HEK293 (cell line): Measurements from ENCODE around the gene RCL1.

ENCODE experiments used
- CTCF ChIA-PET: fragments of 350-600 bp; formaldehyde crosslinking; extraction: SDS; loops from one replicate; lab custom pipeline; 2021; ENCODE audit warnings: antibody characterized with exemption; lab: Yijun Ruan, JAX
- POLR2A ChIA-PET: fragments of 300-600 bp; formaldehyde crosslinking; extraction: SDS; loops from one replicate; lab custom pipeline; 2020; ENCODE audit warnings: antibody characterized with exemption, inconsistent platforms; lab: Yijun Ruan, JAX
- H3K27ac ChIP-seq: fragments of 200-500 bp; sonication (Bioruptor generic); 2 replicates; pipeline ENCODE4 v1.5.1; 2014; ENCODE audit warnings: low read depth, low read length, control low read depth, inconsistent platforms; ENCODE audit errors: extremely low read depth
- H3K36me3 ChIP-seq, 2 experiments: fragments of 200-500 bp in 1 of 2; sonication (Bioruptor generic) in 1 of 2; 1 replicate in 1 of 2; 2 replicates in 1 of 2; pipeline ENCODE4 v1.5.1; 2014 to 2017; ENCODE audit warnings: inconsistent platforms in 2 of 2, low read length in 2 of 2; ENCODE audit not compliant: control insufficient read depth in 2 of 2, insufficient read depth in 1 of 2
- H3K4me1 ChIP-seq: fragments of 200-500 bp; sonication (Bioruptor generic); 2 replicates; pipeline ENCODE4 v1.5.1; 2014; ENCODE audit warnings: mild to moderate bottlenecking, low read length, inconsistent platforms; ENCODE audit not compliant: control insufficient read depth, insufficient read depth
- H3K4me3 ChIP-seq: 2 replicates; pipeline ENCODE4 v1.5.1; 2011; ENCODE audit warnings: low read depth, mild to moderate bottlenecking, control low read depth, low read length, moderate library complexity
- H3K9me3 ChIP-seq: fragments of 200-500 bp; sonication (Bioruptor generic); 2 replicates; pipeline ENCODE4 v1.5.1; 2014; ENCODE audit warnings: low read depth, low read length, inconsistent platforms; ENCODE audit not compliant: control insufficient read depth, insufficient read depth
- GFI1B ChIP-seq: fragments of 450-650 bp; formaldehyde crosslinking; IDR thresholded peaks from 2 replicates; pipeline ENCODE4 v1.5.1; 2016; ENCODE audit warnings: missing biosample characterization, missing genetic modification characterization
- HOXC10 ChIP-seq: sonication (generic); formaldehyde crosslinking; IDR thresholded peaks from 2 replicates; pipeline ENCODE4 v1.8.1; 2023; ENCODE audit warnings: mild to moderate bottlenecking, missing genetic modification reagents
- OVOL3 ChIP-seq: fragments of 450-650 bp; formaldehyde crosslinking; IDR thresholded peaks from 2 replicates; pipeline ENCODE4 v1.5.1; 2016; ENCODE audit warnings: missing biosample characterization, missing genetic modification characterization
- PRDM2 ChIP-seq: fragments of 450-650 bp; formaldehyde crosslinking; IDR thresholded peaks from 2 replicates; pipeline ENCODE4 v1.5.1; 2016; ENCODE audit warnings: missing biosample characterization, missing genetic modification characterization, borderline replicate concordance
- SP2 ChIP-seq: fragments of 450-650 bp; formaldehyde crosslinking; IDR thresholded peaks from 2 replicates; pipeline ENCODE4 v1.5.1; 2016; ENCODE audit warnings: missing biosample characterization, missing genetic modification characterization
- WT1 ChIP-seq: fragments of 450-650 bp; formaldehyde crosslinking; IDR thresholded peaks from 2 replicates; pipeline ENCODE4 v1.5.1; 2016; ENCODE audit warnings: missing biosample characterization, missing genetic modification characterization
- ZBTB17 ChIP-seq: fragments of 450-650 bp; formaldehyde crosslinking; IDR thresholded peaks from 2 replicates; pipeline ENCODE4 v1.5.1; 2016; ENCODE audit warnings: missing biosample characterization, missing genetic modification characterization
- ZFP37 ChIP-seq: fragments of 450-650 bp; formaldehyde crosslinking; IDR thresholded peaks from 2 replicates; pipeline ENCODE4 v1.5.1; 2016; ENCODE audit warnings: missing biosample characterization, missing genetic modification characterization
- ZNF132 ChIP-seq: fragments of 450-650 bp; formaldehyde crosslinking; IDR thresholded peaks from 2 replicates; pipeline ENCODE4 v1.5.1; 2017; ENCODE audit warnings: missing biosample characterization, missing genetic modification characterization, borderline replicate concordance
- ZNF214 ChIP-seq: fragments of 450-650 bp; formaldehyde crosslinking; IDR thresholded peaks from 2 replicates; pipeline ENCODE4 v1.5.1; 2017; ENCODE audit warnings: missing biosample characterization, mild to moderate bottlenecking, missing genetic modification characterization, borderline replicate concordance
- ZNF248 ChIP-seq: fragments of 450-650 bp; formaldehyde crosslinking; IDR thresholded peaks from 2 replicates; pipeline ENCODE4 v1.5.1; 2017; ENCODE audit warnings: missing biosample characterization, missing genetic modification characterization
- ZNF266 ChIP-seq: fragments of 450-650 bp; formaldehyde crosslinking; IDR thresholded peaks from 2 replicates; pipeline ENCODE4 v1.5.1; 2016; ENCODE audit warnings: missing biosample characterization, missing genetic modification characterization, low read depth
- ZNF311 ChIP-seq: fragments of 450-650 bp; formaldehyde crosslinking; IDR thresholded peaks from 2 replicates; pipeline ENCODE4 v1.5.1; 2017; ENCODE audit warnings: missing biosample characterization, missing genetic modification characterization, borderline replicate concordance
- ZNF416 ChIP-seq: fragments of 450-650 bp; formaldehyde crosslinking; IDR thresholded peaks from 2 replicates; pipeline ENCODE4 v1.5.1; 2016; ENCODE audit warnings: missing biosample characterization, missing genetic modification characterization
- ZNF529 ChIP-seq: fragments of 450-650 bp; formaldehyde crosslinking; IDR thresholded peaks from 2 replicates; pipeline ENCODE4 v1.5.1; 2017; ENCODE audit warnings: missing genetic modification characterization, missing biosample characterization; ENCODE audit not compliant: insufficient replicate concordance
- ZNF585B ChIP-seq: fragments of 450-650 bp; formaldehyde crosslinking; IDR thresholded peaks from 2 replicates; pipeline ENCODE4 v1.5.1; 2016; ENCODE audit warnings: missing biosample characterization, missing genetic modification characterization
- ZNF837 ChIP-seq: fragments of 450-650 bp; formaldehyde crosslinking; IDR thresholded peaks from 2 replicates; pipeline ENCODE4 v1.5.1; 2016; ENCODE audit warnings: missing biosample characterization, missing genetic modification characterization
- TF ChIP-seq, protein P1 (sequence below): fragments of 450-650 bp; formaldehyde crosslinking; IDR thresholded peaks from 2 replicates; pipeline ENCODE4 v1.5.1; 2016; ENCODE audit warnings: missing biosample characterization, missing genetic modification characterization, borderline replicate concordance
- TF ChIP-seq, protein P2 (sequence below): fragments of 450-650 bp; formaldehyde crosslinking; optimal IDR thresholded peaks from 2 replicates; pipeline ENCODE3; 2016; ENCODE audit warnings: missing biosample characterization, mild to moderate bottlenecking, missing genetic modification characterization

Gene RCL1

DNA sequence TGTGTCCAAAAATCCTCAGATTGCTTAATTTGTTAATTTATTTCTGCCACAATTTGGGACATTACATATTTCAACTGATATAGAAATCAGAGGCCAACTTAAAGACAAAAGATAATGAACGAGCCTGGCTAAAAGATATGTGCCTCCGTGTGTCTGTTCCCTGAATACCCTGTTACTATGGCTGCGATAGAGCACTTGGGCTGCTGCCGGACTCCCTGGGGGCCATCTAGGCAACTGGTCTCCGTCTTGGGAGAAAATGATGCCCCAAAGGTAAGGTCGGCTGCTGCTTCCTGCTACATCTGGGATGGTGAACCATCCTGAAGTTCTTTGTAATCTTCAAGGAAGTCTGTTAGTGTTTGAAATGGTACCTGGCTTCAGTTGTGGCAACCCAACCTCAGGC, 72.0 kb downstream of the RCL1 start:
- ChIA-PET CTCF (interaction anchor here (0.6 to 1.9 kb wide), 2 partner anchors 105 to 116 kb away, joined by 3 to 6 read pairs; no protein-coding TSS in a partner anchor), POLR2A (no interaction called here)
- no peak overlapping the region for H3K4me3 ChIP-seq
- H3K27ac ChIP-seq, result no peak overlapping the region
- H3K4me1 ChIP-seq, result no peaks in the 10 kb centered on the region
- no peaks in the 10 kb centered on the region for H3K9me3 ChIP-seq
- H3K36me3 ChIP-seq, result peaks cover 0 to 23% of the 10 kb centered on the region in 2 experiments; a peak in 2 of 3 replicates
- TF ChIP-seq GFI1B (tag by site-specific recombination) (no peak), ZNF529 (tag by site-specific recombination) (no peak), ZNF248 (tag by site-specific recombination) (no peak), WT1 (tag by site-specific recombination) (no peak), OVOL3 (no peak), SP2 (tag by site-specific recombination) (no peak), ZNF416 (tag by site-specific recombination) (no peak), ZNF266 (tag by site-specific recombination) (no peak), ZNF837 (tag by site-specific recombination) (no peak), ZNF214 (tag by site-specific recombination) (no peak)
- TF ChIP-seq, protein P1, sequence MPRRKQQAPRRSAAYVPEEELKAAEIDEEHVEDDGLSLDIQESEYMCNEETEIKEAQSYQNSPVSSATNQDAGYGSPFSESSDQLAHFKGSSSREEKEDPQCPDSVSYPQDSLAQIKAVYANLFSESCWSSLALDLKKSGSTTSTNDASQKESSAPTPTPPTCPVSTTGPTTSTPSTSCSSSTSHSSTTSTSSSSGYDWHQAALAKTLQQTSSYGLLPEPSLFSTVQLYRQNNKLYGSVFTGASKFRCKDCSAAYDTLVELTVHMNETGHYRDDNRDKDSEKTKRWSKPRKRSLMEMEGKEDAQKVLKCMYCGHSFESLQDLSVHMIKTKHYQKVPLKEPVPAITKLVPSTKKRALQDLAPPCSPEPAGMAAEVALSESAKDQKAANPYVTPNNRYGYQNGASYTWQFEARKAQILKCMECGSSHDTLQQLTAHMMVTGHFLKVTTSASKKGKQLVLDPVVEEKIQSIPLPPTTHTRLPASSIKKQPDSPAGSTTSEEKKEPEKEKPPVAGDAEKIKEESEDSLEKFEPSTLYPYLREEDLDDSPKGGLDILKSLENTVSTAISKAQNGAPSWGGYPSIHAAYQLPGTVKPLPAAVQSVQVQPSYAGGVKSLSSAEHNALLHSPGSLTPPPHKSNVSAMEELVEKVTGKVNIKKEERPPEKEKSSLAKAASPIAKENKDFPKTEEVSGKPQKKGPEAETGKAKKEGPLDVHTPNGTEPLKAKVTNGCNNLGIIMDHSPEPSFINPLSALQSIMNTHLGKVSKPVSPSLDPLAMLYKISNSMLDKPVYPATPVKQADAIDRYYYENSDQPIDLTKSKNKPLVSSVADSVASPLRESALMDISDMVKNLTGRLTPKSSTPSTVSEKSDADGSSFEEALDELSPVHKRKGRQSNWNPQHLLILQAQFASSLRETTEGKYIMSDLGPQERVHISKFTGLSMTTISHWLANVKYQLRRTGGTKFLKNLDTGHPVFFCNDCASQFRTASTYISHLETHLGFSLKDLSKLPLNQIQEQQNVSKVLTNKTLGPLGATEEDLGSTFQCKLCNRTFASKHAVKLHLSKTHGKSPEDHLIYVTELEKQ, result no peak

- H3K4me3 ChIP-seq, result no peak overlapping the region
- peaks cover 0 to 16% of the 10 kb centered on the region in 2 experiments; a peak in 2 of 3 replicates for H3K36me3 ChIP-seq
- CTCF ChIA-PET, result no interaction called here
- no peaks in the 10 kb centered on the region for H3K9me3 ChIP-seq
- H3K27ac ChIP-seq, result no peak overlapping the region
- no peak for TF ChIP-seq ZNF311 (tag by site-specific recombination)
- no peak for TF ChIP-seq ZBTB17
- TF ChIP-seq, protein P2, sequence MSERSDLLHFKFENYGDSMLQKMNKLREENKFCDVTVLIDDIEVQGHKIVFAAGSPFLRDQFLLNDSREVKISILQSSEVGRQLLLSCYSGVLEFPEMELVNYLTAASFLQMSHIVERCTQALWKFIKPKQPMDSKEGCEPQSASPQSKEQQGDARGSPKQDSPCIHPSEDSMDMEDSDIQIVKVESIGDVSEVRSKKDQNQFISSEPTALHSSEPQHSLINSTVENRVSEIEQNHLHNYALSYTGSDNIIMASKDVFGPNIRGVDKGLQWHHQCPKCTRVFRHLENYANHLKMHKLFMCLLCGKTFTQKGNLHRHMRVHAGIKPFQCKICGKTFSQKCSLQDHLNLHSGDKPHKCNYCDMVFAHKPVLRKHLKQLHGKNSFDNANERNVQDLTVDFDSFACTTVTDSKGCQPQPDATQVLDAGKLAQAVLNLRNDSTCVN (tag by site-specific recombination), result no peak
- no peak for TF ChIP-seq PRDM2
- TF ChIP-seq ZNF585B, result no peak
- TF ChIP-seq HOXC10 (CRISPR knock-in tag), result no peak
- no peak for TF ChIP-seq ZFP37
- no peak for TF ChIP-seq ZNF132 (tag by site-specific recombination)
- TF ChIP-seq, all 188 proteins: peak for 0
- POLR2A ChIA-PET, result interaction anchor here (1.4 kb wide), 1 partner anchor 119 kb away, joined by 6 read pairs; the partner anchor contains the start of gene JAK2
- H3K4me1 ChIP-seq, result no peaks in the 10 kb centered on the region
These were observed 72.9 kb downstream of the RCL1 start for GRCh38 chr9:4865681-4866080.
